CD14-positive monocyte (primary cell): ENCODE results near the gene KTI12. TPM values are rescaled to one million over a fixed set of nuclear protein-coding genes. Genes with fewer than 3 reads are reported as not detected.

ENCODE experiments used
- DNase-seq, 3 donors: peaks; one replicate each; pipeline ENCODE4 v3.0.0-alpha.2; 2011 to 2022
- H2AFZ ChIP-seq: 2 replicates; pipeline ENCODE4 v1.6.0; 2012; ENCODE audit warnings: mild to moderate bottlenecking, low read depth, low read length, inconsistent platforms; ENCODE audit not compliant: insufficient read depth, poor library complexity, severe bottlenecking
- H3K27ac ChIP-seq, 2 donors: 1 replicate in 1 of 2; 2 replicates in 1 of 2; pipeline ENCODE4 v1.5.1; 2012 to 2013; ENCODE audit warnings: low read length in 2 of 2, control low read depth in 1 of 2, inconsistent platforms in 1 of 2, low read depth in 1 of 2, mild to moderate bottlenecking in 1 of 2
- H3K27me3 ChIP-seq, 2 donors: one replicate each; pipeline versions ENCODE4 v1.6.0 to v1.6.1; 2011 to 2013; ENCODE audit warnings: low read length in 2 of 2; ENCODE audit not compliant: control insufficient read depth in 2 of 2, insufficient read depth in 2 of 2
- H3K36me3 ChIP-seq, 2 donors: replicated peaks in 1 of 2; 1 replicate in 1 of 2; 2 replicates in 1 of 2; pipeline versions ENCODE4 v1.5.1 to v1.6.1; 2012 to 2013; ENCODE audit warnings: low read length in 2 of 2, control low read depth in 1 of 2, inconsistent platforms in 1 of 2, mild to moderate bottlenecking in 1 of 2; ENCODE audit not compliant: insufficient read depth in 2 of 2, control insufficient read depth in 1 of 2
- H3K4me1 ChIP-seq, 2 donors: 1 replicate in 1 of 2; 2 replicates in 1 of 2; pipeline versions ENCODE4 v1.5.1 to v1.6.1; 2012 to 2013; ENCODE audit warnings: low read length in 2 of 2, control low read depth in 1 of 2, inconsistent platforms in 1 of 2, mild to moderate bottlenecking in 1 of 2, moderate library complexity in 1 of 2; ENCODE audit not compliant: insufficient read depth in 2 of 2, control insufficient read depth in 1 of 2
- H3K4me2 ChIP-seq: replicated peaks from 2 replicates; pipeline ENCODE3; 2012; ENCODE audit warnings: low read length, moderate library complexity, mild to moderate bottlenecking; ENCODE audit not compliant: poor library complexity, severe bottlenecking; ENCODE audit errors: extremely low read depth
- H3K4me3 ChIP-seq, 3 experiments: fragments of 200-600 bp in 1 of 3; sonication (generic) in 1 of 3; replicated peaks in 1 of 3; 1 replicate in 2 of 3; 2 replicates in 1 of 3; pipeline ENCODE4 v1.5.1; 2011 to 2013; ENCODE audit warnings: low read length in 3 of 3, mild to moderate bottlenecking in 3 of 3, control low read depth in 2 of 3, low read depth in 2 of 3, inconsistent platforms in 1 of 3, moderate library complexity in 1 of 3
- H3K79me2 ChIP-seq: 2 replicates; pipeline ENCODE4 v1.6.0; 2012; ENCODE audit warnings: mild to moderate bottlenecking, control low read depth, inconsistent platforms, low read length, moderate library complexity; ENCODE audit not compliant: insufficient read depth
- H3K9ac ChIP-seq: 2 replicates; pipeline ENCODE4 v1.6.0; 2017; ENCODE audit warnings: low read length, mild to moderate bottlenecking; ENCODE audit not compliant: insufficient read depth, poor library complexity, severe bottlenecking
- H3K9me3 ChIP-seq, 2 donors: replicated peaks in 1 of 2; 1 replicate in 1 of 2; 2 replicates in 1 of 2; pipeline versions ENCODE4 v1.5.1 to v1.6.1; 2012 to 2013; ENCODE audit warnings: low read length in 2 of 2, control low read depth in 1 of 2; ENCODE audit not compliant: control insufficient read depth in 1 of 2, insufficient read depth in 1 of 2
- H4K20me1 ChIP-seq: 2 replicates; pipeline ENCODE4 v1.6.0; 2012; ENCODE audit warnings: mild to moderate bottlenecking, low read length, control low read depth, moderate library complexity; ENCODE audit not compliant: insufficient read depth
- H3K27ac Mint-ChIP-seq, 7 donors: one replicate each; pipeline ENCODE4 v1.8.0; 2020; ENCODE audit warnings: mild to moderate bottlenecking in 7 of 7, mixed read lengths in 7 of 7, moderate library complexity in 6 of 7, inconsistent platforms in 2 of 7
- H3K27me3 Mint-ChIP-seq, 3 donors: one replicate each; pipeline ENCODE4 v1.8.0; 2021 to 2022; ENCODE audit warnings: low read depth in 3 of 3, mild to moderate bottlenecking in 3 of 3, mixed read lengths in 3 of 3, moderate library complexity in 3 of 3, inconsistent platforms in 1 of 3
- H3K36me3 Mint-ChIP-seq, 2 donors: one replicate each; pipeline ENCODE4 v1.8.0; 2020; ENCODE audit warnings: mixed read lengths in 2 of 2, inconsistent platforms in 1 of 2, mild to moderate bottlenecking in 1 of 2
- H3K4me1 Mint-ChIP-seq: one replicate; pipeline ENCODE4 v1.8.0; 2020; ENCODE audit warnings: mild to moderate bottlenecking, mixed read lengths
- H3K4me3 Mint-ChIP-seq, 2 donors: one replicate each; pipeline ENCODE4 v1.8.0; 2020; ENCODE audit warnings: mild to moderate bottlenecking in 2 of 2, mixed read lengths in 2 of 2, moderate library complexity in 1 of 2
- H3K9me3 Mint-ChIP-seq, 7 donors: one replicate each; pipeline ENCODE4 v1.8.0; 2020 to 2022; ENCODE audit warnings: mixed read lengths in 7 of 7, mild to moderate bottlenecking in 6 of 7, moderate library complexity in 6 of 7, inconsistent platforms in 2 of 7
- WGBS: methylation state at CpG from one replicate; pipeline ENCODE4 v1.1.5; 2013; ENCODE audit warnings: missing lambda C conversion rate; ENCODE audit not compliant: insufficient coverage; 5-methylcytosine and 5-hydroxymethylcytosine counted together
- intact Hi-C, 2 donors: fragments of 100-400 bp; cut with micrococcal nuclease; formaldehyde crosslinking; loops; one replicate each; pipeline versions ENCODE4 v1.15.0 to v1.15.1; 2023
- polyA plus RNA-seq, 3 donors: library from polyadenylated mRNA; depleted of rRNA in 1 of 3; unstranded in 2 of 3; stranded (reverse) in 1 of 3; fragments of 300-500 nt in 2 of 3; fragments of >200 nt in 1 of 3; fragmentation: Illumina TruSeq in 2 of 3; gene quantifications; 1 replicate in 2 of 3; 2 replicates in 1 of 3; pipeline ENCODE4 v1.2.3, GENCODE V29; 2012 to 2021
- TF ChIP-seq, protein P1 (sequence below): fragments of 200-600 bp; IDR thresholded peaks from one replicate; pipeline ENCODE4 v1.8.0; 2022; ENCODE audit warnings: antibody characterized with exemption, mild to moderate bottlenecking

Gene KTI12
- polyA plus RNA-seq, 3 donors: 6.4 to 18.2 (median 16.2) TPM

DNA sequence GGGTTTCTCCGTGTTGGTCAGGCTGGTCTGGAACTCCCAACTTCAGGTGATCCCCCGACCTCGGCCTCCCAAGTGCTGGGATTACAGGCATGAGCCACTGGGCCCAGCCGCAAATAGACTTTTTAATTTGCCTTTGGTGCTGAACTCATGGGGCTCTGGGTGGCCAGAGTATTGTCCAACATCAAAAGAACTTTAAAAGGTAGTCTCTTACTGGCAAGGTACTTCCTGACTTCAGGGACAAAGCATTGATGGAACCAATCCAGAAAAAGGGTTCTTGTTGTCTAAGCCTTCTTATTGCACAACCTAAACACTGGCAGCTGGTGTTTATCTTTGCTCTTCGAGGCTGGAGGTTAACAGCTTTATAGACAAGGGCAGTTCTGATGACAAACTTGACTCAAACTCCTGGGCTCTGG lies 3.8 kb upstream of the KTI12 start:
- 82% methylated on average over 5 of the region's 5 CpGs for WGBS
- Histone ChIP-seq H3K4me3 (no peak overlapping the region), H3K9me3 (no peaks in the 10 kb centered on the region), H3K36me3 (peaks cover 23 to 62% of the 10 kb centered on the region in 2 donors), H3K27me3 (no peaks in the 10 kb centered on the region), H3K79me2 (peaks cover 11% of the 10 kb centered on the region), H3K9ac (no peak overlapping the region), H3K4me1 (peaks cover 8 to 12% of the 10 kb centered on the region in 2 donors), H2AFZ (no peak overlapping the region), H3K4me2 (no peak overlapping the region), H4K20me1 (peaks cover 7% of the 10 kb centered on the region), H3K27ac (no peak overlapping the region)
- DNase-seq: no peak
- H3K27ac Mint-ChIP-seq: peak overlapping the region in 2 of 7 donors; percentile 12 to 41
- H3K4me1 Mint-ChIP-seq: peaks cover 8% of the 10 kb centered on the region
- H3K9me3 Mint-ChIP-seq: no peaks in the 10 kb centered on the region
- H3K4me3 Mint-ChIP-seq: no peak overlapping the region
- TF ChIP-seq, protein P1, sequence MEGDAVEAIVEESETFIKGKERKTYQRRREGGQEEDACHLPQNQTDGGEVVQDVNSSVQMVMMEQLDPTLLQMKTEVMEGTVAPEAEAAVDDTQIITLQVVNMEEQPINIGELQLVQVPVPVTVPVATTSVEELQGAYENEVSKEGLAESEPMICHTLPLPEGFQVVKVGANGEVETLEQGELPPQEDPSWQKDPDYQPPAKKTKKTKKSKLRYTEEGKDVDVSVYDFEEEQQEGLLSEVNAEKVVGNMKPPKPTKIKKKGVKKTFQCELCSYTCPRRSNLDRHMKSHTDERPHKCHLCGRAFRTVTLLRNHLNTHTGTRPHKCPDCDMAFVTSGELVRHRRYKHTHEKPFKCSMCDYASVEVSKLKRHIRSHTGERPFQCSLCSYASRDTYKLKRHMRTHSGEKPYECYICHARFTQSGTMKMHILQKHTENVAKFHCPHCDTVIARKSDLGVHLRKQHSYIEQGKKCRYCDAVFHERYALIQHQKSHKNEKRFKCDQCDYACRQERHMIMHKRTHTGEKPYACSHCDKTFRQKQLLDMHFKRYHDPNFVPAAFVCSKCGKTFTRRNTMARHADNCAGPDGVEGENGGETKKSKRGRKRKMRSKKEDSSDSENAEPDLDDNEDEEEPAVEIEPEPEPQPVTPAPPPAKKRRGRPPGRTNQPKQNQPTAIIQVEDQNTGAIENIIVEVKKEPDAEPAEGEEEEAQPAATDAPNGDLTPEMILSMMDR: no peak
- intact Hi-C loops: no loop called here
- H3K27me3 Mint-ChIP-seq: peaks cover 0 to 2% (median 2%) of the 10 kb centered on the region in 3 donors
- peaks cover 44 to 59% of the 10 kb centered on the region in 2 donors for H3K36me3 Mint-ChIP-seq

DNA sequence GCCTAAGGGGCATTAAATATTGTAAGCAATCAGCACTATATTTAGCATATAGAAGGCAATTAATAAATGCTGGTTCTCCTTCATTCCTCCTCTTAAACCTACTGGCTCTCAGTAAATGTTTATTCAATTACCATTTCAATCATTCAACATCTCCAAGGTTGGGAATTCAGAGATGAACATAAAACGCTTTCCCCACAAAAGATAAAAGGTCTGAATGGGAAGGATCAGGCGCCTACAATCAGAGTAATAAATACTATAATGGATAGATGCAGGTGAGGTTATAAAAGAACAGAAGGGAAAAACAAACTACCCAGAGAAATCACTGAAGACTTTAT lies 407 bp upstream of the KTI12 start:
- Histone ChIP-seq H4K20me1 (peaks cover 35% of the 10 kb centered on the region), H3K4me3 (peak overlapping the region in 2 of 3 experiments; percentile 84 to 93), H3K9me3 (no peaks in the 10 kb centered on the region), H3K27me3 (no peaks in the 10 kb centered on the region), H3K4me1 (peaks cover 21 to 24% of the 10 kb centered on the region in 2 donors), H2AFZ (peak overlapping the region; percentile 91), H3K9ac (peak overlapping the region; percentile 83), H3K4me2 (peak overlapping the region; percentile 95), H3K79me2 (peaks cover 33% of the 10 kb centered on the region), H3K27ac (peak overlapping the region; percentile 87 to 91), H3K36me3 (peaks cover 13 to 44% of the 10 kb centered on the region in 2 donors)
- H3K4me3 Mint-ChIP-seq: peak overlapping the region; percentile 93 to 95
- no CpG with 5 or more reads among the region's 2 CpGs for WGBS
- peaks cover 27% of the 10 kb centered on the region for H3K4me1 Mint-ChIP-seq
- peak overlapping the region; percentile 91 to 96 (median 93) for H3K27ac Mint-ChIP-seq
- TF ChIP-seq, protein P1: no peak
- no peak for DNase-seq
- peaks cover 29 to 45% of the 10 kb centered on the region in 2 donors for H3K36me3 Mint-ChIP-seq
- H3K27me3 Mint-ChIP-seq: peaks cover 0 to 2% (median 0%) of the 10 kb centered on the region in 3 donors
- no peaks in the 10 kb centered on the region for H3K9me3 Mint-ChIP-seq
- intact Hi-C loops: no loop called here
